Measurements from ENCODE around the gene PRAC1. TPM values are rescaled to one million over a fixed set of nuclear protein-coding genes. Genes with fewer than 3 reads are reported as not detected.
"Not testable (repeated sequence)": the region's sequence is repeated elsewhere in the genome, so short reads cannot be mapped to it uniquely, and the experiment has no call there.

PRAC1 gene
- total and polyA plus RNA-seq, 12 donors: 2.7 TPM; not detected in 11

DNA sequence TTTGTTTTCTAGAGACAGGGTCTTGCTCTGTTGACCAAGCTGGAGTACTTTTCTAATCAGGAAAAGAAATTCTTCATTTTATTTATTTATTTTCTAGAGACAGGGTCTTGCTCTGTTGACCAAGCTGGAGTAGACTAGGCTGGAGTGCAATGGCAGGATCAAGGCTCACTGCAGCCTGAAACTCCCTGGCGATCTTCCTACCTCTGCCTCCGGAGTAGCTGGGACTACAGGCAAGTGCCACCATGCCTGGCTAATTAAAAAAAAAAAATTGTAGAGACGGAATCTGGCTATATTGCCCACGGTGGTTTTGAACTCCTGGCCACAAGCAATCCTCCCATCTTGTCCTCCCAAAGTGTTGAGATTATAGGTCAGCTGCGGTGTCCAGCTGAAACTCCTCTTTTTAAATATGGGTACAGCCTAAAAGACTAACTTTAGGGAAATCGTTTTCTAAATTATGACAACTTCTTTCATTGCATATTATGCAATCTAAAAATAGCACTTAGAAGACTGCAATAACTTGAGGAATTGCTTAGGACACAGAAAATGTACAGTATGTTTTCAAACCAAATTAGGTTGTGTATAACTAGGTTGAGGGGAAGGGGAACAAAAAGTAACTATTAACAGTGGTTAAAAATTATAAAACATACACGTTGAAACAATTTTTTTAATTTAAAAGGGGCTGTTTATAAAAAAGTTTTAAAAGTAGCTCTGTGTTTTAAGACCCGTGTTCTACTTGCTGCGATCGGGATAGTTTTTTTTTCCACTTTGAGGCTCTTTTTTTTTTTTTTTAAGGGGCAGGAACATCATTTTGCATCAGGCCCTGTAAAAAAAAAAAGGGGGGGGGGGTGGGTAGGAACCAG is 4.7 kb downstream of the PRAC1 start:
- Histone ChIP-seq H3K36me3 (replicated peaks in 1 of 2) (no peaks in the 10 kb centered on the region), H3K4me3 (no peak overlapping the region), H3K4me1 (replicated peaks in 1 of 2) (no peaks in the 10 kb centered on the region), H3K27ac (no peak overlapping the region), H3K27me3 (peaks cover 88% of the 10 kb centered on the region), H3K9me3 (replicated peaks in 1 of 3) (no peaks in the 10 kb centered on the region)
- no peak for TF ChIP-seq POLR2A (IDR thresholded peaks at IDR 0.05)
- TF ChIP-seq, protein P1, sequence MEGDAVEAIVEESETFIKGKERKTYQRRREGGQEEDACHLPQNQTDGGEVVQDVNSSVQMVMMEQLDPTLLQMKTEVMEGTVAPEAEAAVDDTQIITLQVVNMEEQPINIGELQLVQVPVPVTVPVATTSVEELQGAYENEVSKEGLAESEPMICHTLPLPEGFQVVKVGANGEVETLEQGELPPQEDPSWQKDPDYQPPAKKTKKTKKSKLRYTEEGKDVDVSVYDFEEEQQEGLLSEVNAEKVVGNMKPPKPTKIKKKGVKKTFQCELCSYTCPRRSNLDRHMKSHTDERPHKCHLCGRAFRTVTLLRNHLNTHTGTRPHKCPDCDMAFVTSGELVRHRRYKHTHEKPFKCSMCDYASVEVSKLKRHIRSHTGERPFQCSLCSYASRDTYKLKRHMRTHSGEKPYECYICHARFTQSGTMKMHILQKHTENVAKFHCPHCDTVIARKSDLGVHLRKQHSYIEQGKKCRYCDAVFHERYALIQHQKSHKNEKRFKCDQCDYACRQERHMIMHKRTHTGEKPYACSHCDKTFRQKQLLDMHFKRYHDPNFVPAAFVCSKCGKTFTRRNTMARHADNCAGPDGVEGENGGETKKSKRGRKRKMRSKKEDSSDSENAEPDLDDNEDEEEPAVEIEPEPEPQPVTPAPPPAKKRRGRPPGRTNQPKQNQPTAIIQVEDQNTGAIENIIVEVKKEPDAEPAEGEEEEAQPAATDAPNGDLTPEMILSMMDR (IDR thresholded peaks at IDR 0.05): no peak
- DNase-seq: no peak
- intact Hi-C loops (cut with DNase I): no loop called here
- WGBS, 4 donors: 14 to 22% (median 17%) methylated on average over 10 of the region's 10 CpGs

DNA sequence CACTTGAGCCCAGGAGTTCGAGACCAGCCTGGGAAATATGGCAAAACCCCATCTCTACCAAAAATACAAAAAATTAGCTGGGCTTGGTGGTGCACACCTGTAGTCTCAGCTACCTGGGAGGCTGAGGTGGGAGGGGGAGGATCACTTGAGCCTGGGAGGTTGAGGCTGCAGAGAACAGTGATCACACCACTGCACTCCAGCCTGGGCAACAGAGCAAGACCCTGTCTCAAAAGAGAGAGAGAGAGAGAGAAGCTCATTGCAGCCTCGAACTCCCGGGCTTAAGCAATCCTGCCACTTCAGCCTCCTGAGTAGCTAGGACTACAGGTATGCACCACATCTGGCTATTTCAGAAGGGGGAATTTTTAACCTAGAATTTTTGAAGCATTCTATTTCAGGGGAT is 5.8 kb downstream of the PRAC1 start:
- 56 to 74% (median 69%) methylated on average over 2 to 3 of the region's 3 CpGs for WGBS, 4 donors
- peaks cover 88% of the 10 kb centered on the region for H3K27me3 ChIP-seq
- DNase-seq: not testable (repeated sequence)

GRCh38 chr17:48715496-48716399 is 6.6 kb downstream of the PRAC1 start:
- Histone ChIP-seq H3K36me3 (replicated peaks in 1 of 2) (no peaks in the 10 kb centered on the region), H3K27me3 (peaks cover 84% of the 10 kb centered on the region), H3K9me3 (replicated peaks in 1 of 3) (no peaks in the 10 kb centered on the region), H3K4me3 (no peak overlapping the region), H3K4me1 (replicated peaks in 1 of 2) (no peaks in the 10 kb centered on the region), H3K27ac (no peak overlapping the region)
- TF ChIP-seq POLR2A (IDR thresholded peaks at IDR 0.05): no peak
- TF ChIP-seq, protein P1 (IDR thresholded peaks at IDR 0.05): no peak
- intact Hi-C loops (cut with DNase I): no loop called here
- no peak for DNase-seq
- 34 to 44% (median 35%) methylated on average over 5 of the region's 5 CpGs for WGBS, 4 donors

More for the DNA sequence above, 5.8 kb downstream of the PRAC1 start:
- H3K4me3 ChIP-seq; H3K36me3 ChIP-seq (replicated peaks in 1 of 2); H3K4me1 ChIP-seq (replicated peaks in 1 of 2); H3K9me3 ChIP-seq (replicated peaks in 1 of 3); H3K27ac ChIP-seq; intact Hi-C loops (cut with DNase I): not testable (repeated sequence)

GRCh38 chr17:48711128-48711527 is 11.2 kb downstream of the PRAC1 start:
- H3K36me3 ChIP-seq (replicated peaks in 1 of 2): no peaks in the 10 kb centered on the region
- no peak for DNase-seq
- no peak overlapping the region for H3K4me3 ChIP-seq
- H3K9me3 ChIP-seq (replicated peaks in 1 of 3): no peaks in the 10 kb centered on the region
- intact Hi-C loops (cut with DNase I): no loop called here
- no peaks in the 10 kb centered on the region for H3K4me1 ChIP-seq (replicated peaks in 1 of 2)
- 67 to 69% (median 68%) methylated on average over 4 of the region's 4 CpGs for WGBS, 4 donors
- peaks cover 62% of the 10 kb centered on the region for H3K27me3 ChIP-seq
- no peak overlapping the region for H3K27ac ChIP-seq
- TF ChIP-seq, protein P1 (IDR thresholded peaks at IDR 0.05): no peak
- no peak for TF ChIP-seq POLR2A (IDR thresholded peaks at IDR 0.05)

All from adrenal gland (tissue), 12 donors.